Measurements from ENCODE around the gene GNG14. TPM values are rescaled to one million over a fixed set of nuclear protein-coding genes. Genes with fewer than 3 reads are reported as not detected.
A peak's percentile ranks its signal among the peaks of the same experiment; 100 is the strongest.
"Not testable (repeated sequence)": the region's sequence is repeated elsewhere in the genome, so short reads cannot be mapped to it uniquely, and the experiment has no call there.

The GNG14 gene
- total RNA-seq, 1 experiment from 2014 or later, result not detected

DNA sequence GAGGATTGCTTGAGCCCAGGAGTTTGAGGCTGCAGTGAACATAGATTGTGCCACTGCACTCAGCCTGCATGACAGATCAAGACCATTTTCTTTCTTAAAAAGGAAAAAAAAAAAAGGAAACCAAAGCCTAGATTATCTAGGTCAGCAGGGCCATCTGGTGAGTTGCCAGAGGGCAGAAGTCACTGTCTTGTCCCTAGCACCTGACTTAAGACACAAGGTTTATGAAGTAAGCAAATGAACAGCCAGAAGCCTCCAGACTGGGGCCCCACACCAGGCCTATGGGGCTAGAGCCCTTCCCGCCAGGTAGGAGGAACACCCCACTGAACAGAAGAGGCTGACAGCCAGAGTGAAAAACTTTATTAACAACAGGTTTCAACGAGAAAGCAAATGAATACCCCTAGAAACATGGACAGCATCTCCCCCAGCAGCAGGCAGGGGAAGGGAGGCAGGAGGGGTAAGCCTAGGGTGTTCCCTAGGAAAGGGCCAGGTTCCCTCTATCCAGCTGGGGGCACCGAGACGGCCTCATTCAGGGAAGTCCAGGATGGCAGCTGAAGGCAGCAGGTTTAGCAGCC, 20.0 kb upstream of the GNG14 start:
- no peak for DNase-seq (ENCODE audit: low spot score)

DNA sequence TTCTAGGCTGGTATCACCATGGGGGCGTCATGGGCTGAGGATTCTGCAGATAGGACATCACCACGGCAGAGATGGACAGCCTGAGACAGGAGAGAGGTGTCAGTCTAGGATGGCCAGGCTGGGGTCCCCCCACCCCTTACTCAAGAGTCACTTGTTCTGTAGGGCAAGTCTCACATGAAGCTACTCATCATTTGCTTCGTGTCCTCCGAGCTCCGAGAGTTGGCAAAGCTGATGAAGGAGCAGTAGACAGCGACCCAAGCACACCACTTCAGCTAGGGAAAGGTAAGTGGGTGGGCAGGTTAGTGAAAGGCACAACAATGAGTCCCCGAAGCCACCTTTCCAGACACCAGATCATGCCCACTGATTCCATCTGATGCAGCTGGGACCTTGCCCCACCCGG, 19.5 kb upstream of the GNG14 start:
- DNase-seq (ENCODE audit: low spot score), result no peak

DNA sequence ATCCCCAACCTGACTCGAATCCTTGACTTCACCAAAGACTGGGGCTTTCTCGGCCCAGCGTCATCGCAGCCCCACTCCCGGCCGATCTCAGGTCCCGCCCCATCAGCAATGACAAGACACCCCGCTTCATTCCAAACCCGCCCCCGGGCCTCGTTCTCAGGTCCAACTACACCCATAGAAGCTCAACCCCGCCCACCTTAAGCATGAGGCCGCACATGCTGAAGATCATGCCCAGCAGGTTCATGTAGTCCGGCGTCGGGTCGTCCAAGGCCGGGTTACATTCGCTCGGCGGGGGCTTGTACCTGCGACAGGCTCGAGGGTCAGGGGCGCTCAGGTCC, 18.9 kb upstream of the GNG14 start:
- peak; percentile 53 for DNase-seq (ENCODE audit: low spot score)

DNA sequence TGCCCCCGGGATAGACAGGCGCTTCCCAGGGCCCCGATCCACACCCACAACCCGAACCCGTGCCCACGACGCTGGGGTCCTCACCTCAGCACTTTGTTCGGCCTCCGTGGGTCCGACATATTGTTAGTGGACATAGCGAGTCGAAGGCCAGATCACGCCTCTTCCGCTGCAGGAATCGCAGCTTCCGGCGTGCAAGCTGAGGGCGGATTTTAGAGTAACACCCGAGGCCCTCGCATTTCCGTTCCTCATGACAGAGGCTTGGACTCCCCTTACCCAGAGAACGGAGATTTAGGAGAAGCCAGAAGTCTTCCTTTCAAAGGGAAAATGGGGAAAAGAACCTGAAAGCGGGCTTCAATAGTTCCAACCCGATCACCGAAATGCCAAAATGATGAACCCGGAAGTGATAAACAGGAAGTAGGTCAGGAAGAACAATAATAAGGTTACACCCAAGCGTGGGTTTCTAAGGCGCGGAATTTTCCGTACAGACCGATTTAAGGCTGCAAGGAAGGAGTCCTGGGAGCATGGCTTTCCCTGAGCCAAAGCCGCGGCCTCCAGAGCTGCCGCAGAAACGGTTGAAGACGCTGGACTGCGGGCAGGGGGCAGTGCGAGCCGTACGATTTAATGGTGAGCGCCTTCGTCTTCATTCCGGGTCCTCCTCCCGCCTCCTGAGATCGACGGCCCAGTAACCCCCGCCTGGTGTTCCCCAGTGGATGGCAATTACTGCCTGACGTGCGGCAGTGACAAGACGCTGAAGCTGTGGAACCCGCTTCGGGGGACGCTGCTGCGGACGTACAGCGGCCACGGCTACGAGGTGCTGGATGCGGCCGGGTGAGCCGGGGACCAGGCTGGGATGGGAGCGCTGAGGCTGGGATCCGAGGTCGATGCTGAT, 18.3 kb upstream of the GNG14 start:
- peak; percentile 70 for DNase-seq (ENCODE audit: low spot score)

DNA sequence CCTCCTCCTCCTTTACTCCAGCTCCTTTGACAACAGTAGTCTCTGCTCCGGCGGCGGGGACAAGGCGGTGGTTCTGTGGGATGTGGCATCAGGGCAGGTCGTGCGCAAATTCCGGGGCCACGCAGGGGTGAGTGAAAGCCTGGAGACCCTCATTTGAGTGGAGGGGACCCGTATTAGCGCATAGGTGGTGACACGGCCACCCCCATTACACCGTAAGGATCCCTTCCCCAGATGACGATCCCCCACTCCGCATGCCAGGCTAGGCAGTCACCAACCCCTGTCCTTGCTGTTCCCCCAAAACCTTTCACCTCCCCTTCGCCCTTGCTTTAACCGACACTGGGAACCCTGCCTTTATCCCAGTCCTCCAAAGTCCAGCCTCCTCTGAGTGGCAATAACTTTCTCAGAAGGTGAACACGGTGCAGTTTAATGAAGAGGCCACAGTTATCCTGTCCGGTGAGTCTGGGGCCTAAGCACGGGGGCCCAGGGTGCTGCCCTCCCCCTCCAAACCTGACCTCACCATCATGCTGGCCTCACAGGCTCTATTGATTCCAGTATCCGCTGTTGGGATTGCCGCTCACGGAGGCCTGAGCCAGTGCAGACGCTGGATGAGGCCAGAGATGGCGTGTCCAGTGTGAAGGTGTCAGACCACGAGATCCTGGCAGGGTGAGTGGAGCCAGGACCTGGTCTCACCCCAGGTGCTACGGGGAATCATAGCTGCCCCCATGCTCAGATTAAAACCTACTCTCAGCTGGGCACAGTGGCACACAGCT, 17.5 kb upstream of the GNG14 start:
- no peak for DNase-seq (ENCODE audit: low spot score)

DNA sequence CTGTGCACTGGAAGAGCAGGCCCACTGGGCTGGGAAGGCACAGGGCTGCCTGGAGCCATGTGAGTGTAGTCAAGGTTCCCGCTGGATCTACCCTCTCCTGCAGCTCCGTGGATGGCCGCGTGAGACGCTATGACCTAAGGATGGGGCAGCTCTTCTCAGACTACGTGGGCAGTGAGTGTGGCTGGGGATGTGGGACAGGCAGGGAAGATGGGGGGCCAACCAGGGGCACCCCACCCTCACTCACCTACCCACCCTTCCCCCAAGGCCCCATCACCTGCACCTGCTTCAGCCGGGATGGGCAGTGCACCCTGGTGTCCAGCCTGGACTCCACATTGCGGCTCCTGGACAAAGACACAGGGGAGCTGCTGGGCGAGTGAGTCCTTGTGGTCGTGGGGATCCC, 15.1 kb upstream of the GNG14 start:
- DNase-seq (ENCODE audit: low spot score), result no peak

DNA sequence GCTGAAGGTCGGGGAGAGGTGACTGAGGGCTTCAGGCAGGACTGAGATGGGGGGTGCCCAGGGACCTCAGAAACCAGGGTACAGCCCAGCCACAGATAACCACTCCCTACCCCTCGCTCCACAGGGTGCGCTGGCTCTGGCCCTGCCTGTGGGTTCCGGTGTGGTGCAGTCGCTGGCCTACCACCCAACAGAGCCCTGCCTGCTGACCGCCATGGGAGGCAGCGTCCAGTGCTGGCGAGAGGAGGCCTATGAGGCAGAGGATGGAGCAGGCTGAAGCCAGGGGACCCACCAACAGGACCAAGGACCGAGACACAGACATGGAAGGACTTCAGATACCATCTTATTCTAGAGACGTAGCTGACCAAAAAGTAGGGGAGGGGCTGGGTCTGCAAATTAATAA, 12.4 kb upstream of the GNG14 start:
- no peak for DNase-seq (ENCODE audit: low spot score)

DNA sequence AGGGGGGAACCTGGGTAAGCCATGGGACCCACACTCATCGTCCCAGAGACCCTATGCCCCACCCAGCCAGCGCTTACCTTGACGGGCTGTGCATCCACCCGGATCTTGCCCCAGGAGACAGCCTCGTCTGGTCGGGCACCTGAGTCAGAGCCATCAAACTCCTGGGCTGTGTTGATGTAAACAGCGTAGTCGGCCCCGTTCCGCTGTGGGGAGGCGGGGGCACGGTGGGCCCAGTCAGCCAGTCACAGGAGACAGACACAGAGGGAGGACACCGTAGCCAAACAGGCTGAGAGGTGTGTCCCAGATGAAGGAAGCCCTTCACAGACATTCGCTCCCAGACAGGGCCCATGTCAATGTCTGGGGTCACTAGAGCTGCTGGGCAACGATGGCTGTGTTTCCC, 11.9 kb upstream of the GNG14 start:
- DNase-seq (ENCODE audit: low spot score), result no peak

DNA sequence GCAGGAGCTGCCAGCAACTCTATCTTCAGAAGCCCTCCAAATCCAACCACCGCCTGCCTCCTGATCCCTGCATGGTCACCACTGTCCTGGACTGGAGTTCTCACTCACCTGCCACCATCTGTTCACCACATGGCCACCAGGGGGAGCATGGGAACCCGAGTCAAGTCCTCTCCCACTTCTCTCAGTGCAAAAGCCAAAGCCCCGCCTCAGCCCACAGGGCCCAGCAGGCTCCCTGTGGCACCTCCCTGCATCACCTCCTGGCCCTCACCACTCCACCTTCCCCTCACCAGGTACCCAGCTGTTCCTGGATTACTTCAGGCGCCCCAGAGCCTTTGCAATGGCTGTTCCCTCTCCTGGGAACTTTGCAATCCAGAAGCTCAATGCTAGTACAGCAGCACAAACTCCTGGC, 11.4 kb upstream of the GNG14 start:
- peak; percentile 78 for DNase-seq (ENCODE audit: low spot score)

DNA sequence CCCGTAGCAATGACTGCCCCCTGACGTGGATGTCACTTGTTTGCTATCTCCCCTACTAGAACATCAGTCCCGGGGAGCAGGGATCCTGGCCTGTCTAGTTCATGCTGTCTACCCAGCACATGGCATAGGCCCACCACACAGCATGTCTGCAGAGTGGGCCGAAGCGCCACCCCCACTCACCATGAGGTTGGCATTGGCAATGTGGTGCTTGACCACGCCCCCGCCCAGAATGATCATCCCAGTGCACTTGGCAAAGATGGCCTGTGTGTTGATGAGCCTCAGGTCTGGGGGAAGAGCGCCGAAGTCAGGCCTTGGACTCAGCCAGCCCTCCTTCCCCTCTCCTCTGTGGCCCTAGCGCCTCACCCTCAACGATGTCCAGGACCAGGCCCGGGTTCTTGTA, 10.9 kb upstream of the GNG14 start:
- DNase-seq (ENCODE audit: low spot score), result no peak

DNA sequence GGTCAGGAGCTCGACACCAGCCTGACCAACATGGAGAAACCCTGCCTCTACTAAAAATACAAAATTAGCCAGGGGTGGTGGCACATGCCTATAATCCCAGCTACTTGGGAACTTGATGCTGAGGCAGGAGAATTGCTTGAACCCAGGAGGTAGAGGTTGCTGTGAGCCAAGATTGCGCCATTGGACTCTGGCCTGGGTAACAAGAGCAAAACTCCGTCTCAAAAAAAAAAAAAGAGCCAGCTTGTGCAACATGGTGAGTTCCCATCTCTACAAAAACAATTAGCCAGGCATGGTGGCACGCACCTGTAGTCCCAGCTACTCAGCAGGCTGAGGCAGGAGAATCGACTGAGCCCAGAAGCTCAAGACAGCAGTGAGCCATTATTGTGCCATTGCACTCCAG, 9.8 kb upstream of the GNG14 start:
- not testable (repeated sequence) for DNase-seq (ENCODE audit: low spot score)

DNA sequence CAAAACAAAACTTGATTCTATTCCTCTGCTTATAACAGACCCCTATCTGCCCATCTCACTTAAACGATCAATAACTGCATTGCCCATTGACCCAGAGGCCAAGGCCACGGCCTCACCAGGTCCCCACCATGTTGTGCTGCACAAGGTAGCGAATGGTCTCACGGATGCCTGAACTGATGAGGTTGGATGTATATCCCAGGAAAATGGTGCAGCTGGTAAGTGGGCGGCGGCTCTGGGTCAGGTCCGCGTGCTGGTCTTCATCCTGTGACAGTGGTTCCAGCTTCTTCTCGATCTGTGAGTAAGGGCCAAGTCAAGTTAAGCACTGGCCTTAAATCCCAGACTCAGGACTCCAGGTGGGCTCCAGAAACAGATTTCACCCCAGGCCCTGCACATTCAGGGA, 7.8 kb upstream of the GNG14 start:
- no peak for DNase-seq (ENCODE audit: low spot score)

DNA sequence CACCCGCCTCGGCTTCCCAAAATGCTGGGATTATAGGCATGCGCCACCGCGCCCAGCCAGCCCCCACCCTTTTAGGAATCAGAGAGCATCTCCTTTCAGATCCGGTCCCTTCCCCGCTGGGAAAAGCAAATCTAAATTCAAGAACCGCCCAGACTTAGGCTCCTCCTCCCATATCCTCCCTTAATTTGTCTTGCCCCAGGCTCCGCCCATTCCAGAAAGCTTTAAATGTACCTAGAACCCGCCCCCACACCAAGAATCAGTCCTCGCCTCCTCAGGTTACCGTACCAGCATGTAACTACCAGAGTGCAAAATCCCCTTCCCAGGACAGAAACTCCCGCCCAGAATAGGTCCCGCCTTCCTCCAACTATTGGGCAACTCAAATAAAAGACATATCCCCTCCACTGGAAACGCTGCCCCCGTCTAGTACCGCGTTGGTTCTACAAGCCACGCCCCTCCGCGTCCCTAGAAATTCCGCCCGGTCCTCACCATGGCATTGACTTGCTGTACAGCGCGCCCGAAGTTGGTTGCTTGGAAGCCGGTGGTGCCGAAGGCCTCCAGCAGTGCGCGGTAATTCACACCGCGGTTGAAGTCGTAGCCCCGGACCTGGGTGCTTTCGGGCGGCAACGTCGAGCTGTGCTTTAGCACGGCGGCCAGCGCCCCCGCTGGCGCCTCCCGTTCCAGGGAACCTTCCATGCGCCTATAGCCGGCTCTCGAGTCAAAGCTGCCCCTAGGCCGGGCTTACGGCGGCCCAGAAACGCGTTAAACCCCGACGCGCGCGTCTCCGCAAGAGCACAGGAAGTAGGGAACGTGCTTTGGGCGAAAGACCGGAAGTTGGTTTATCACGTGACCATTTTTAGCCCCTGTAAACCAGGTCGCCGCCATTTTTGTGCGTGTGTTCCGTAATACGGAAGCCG, 6.5 kb upstream of the GNG14 start, which contains the start of gene DHPS:
Gene DHPS (minus strand): TSS at position 807 of the 914 bp plus-strand sequence. CDS start 114 bp downstream, at position 693.
- peak; percentile 99 for DNase-seq (ENCODE audit: low spot score)

DNA sequence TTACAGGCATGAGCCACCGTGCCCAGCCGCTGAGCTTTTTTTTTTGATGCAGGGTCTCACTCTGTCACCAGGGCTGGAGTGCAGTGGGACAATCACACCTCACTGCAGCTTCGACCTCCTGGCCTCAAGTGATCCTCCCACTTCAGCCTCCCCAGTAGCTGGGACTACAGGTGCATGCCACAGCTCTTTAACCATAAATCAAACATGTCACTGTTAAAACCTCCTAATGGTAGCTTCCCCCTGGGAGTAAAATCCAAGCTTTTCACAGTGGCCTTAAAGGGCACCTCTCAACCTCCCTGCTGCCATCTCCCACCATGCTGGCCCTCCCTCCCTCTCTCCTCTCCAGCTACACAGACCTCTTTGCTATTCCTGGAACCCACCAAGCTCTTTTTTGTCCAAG, 2.0 kb upstream of the GNG14 start:
- no peak for DNase-seq (ENCODE audit: low spot score)

DNA sequence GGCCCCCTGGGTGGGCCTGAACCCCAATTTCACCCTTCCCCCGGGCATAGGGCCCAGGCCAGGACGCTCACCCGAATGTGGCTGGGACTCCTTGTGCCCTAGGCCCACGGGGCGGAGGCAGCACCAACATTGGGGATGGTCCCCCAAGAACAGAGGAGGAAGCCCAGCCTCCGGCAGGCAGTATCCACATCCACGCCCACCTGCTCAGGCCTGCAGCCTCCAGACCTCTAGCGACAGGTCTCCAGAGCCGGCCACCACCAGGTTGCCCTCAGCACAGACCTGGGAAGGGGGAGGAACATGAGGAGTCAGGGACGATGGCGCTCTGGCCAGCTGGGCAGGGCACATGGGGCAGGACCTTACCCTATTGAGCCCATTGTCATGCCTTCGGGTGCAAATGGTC, 1.2 kb downstream of the GNG14 start:
- no peak for DNase-seq (ENCODE audit: low spot score)

DNA sequence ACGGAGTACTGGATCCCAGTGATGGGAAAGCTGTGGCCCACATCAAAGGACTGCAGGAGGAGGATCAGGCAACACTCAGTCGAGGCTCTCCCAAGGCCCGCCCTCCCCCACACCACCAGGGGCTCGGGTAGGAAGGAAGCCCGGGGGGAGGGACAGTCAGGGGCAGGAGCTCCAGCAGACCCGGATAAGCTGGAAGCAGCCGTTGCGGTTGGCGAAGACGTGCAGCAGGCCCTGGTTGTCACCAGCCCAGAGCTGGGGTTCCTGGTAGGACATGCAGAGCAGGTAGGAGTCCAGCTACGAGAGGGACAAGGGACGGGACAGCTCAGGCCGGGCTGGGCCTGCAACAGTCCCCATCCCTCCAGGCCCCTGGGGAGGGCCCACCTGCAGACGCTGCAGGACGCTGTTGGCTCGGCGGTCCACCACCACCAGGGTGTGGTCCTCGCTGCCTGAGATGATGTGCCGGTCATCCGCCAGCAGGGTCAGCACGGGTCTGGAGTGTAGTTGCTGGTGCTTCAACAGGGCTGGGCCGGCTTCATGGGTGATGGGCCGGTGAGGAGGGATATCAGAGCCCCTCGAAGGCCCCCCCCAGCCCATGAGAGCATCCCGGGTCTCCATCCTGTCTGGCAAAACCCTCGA, 1.9 kb downstream of the GNG14 start:
- DNase-seq (ENCODE audit: low spot score), result no peak

DNA sequence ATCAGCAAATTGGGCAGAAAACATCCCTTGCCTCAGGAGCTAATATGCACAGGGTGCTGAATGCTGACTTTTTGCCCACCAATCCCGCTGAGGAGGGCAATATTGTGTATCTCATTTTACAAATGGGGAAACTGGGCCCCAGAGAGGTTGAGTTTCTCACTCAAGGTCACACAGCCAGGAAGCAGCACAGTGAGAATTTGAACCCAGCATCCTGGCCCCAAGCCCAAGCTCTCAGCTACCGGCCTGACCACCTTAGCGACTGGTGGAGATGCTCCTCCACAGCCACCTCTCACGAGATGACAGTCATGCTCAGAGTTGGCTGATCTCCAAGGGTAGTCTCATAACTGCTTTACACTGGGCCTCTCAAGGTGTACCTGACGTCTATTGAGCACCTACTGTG, 5.2 kb downstream of the GNG14 start:
- no peak for DNase-seq (ENCODE audit: low spot score)

DNA sequence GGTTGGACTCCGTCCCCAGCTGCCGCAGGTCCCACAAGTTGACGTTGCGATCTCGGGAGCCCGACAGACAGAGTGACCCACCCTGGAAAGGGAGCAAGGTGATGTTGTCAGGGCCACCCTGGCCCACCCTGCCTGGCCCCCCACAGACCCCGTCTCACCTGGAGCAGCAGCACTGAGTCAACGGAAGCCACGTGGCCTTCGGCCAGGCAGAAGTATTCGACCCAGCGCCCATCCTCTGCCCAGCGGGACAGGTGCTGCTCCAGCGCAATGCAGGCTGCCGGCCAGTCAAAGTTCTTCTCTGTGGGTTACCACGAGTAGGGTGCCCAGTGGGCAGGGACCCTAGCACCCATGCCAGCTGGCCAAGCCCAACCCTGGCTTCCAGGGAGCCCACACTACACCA, 6.8 kb downstream of the GNG14 start:
- DNase-seq (ENCODE audit: low spot score), result no peak

DNA sequence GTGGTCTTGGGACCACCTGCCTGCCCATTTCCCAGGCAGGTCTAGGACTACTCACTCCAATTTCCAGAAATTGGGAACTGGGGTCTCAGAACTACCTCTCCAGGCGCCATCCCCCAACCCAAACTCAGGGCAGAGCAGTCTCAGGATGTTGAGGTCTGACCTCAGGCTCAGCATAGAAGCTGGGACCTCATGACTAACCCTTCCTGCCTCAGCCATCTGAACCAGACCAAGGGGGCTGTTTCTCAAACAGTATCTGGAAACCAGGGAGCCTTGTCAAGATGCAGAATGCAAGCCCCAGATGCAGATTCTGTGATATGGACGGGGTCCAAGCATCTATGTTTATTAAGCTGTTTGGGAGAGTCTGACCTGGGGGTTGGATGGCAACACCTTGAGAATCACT, 7.3 kb downstream of the GNG14 start:
- no peak for DNase-seq (ENCODE audit: low spot score)

DNA sequence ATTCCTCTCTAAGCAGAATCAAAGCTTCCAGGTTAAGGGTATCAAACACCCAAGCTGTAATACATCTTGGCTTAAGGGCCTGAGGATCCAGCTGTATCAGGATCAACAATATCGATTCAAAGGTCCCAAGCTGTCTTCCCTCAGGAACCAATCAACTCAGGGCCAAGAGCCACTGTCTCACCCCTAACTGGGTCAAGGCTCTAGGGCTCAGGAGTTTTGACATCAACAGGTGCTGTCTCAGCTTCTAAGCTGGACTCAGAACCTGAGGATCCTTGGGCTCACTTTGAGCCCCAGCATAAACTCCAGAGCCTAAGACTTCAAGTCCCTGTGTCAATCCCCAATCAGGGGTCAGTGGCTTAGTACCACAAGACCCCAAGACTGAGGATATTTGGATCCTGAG, 7.7 kb downstream of the GNG14 start:
- no peak for DNase-seq (ENCODE audit: low spot score)

DNA sequence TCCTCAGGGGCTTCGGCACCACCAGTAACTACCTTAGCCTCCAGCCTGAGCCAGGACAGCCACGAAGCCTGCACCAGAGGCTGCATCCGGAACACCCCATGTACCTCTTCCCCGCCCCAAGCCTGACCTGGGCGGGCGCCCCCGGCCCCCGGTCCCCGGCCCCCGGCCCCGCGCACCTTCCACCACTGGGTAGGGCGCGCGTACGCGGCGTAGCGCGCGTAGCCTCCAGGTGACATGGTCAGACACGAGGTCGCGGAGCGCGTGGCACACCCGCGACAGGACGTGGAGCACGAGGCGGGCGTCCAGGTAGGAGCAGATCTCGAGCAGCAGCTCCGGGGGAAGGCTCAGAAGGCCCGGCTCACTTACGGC, 8.2 kb downstream of the GNG14 start:
- no peak for DNase-seq (ENCODE audit: low spot score)
